HG03469 (cell line): Measurements from ENCODE around the gene MAGEF1.

Source experiments
- ATAC-seq: cut with Tn5 transposase; IDR thresholded peaks from one replicate; pipeline ENCODE4 v1.9.1; 2021; ENCODE audit warnings: mild to moderate bottlenecking, moderate library complexity, moderate number of reproducible peaks; ENCODE audit not compliant: unreplicated experiment

Gene MAGEF1, protein sequence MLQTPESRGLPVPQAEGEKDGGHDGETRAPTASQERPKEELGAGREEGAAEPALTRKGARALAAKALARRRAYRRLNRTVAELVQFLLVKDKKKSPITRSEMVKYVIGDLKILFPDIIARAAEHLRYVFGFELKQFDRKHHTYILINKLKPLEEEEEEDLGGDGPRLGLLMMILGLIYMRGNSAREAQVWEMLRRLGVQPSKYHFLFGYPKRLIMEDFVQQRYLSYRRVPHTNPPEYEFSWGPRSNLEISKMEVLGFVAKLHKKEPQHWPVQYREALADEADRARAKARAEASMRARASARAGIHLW

DNA sequence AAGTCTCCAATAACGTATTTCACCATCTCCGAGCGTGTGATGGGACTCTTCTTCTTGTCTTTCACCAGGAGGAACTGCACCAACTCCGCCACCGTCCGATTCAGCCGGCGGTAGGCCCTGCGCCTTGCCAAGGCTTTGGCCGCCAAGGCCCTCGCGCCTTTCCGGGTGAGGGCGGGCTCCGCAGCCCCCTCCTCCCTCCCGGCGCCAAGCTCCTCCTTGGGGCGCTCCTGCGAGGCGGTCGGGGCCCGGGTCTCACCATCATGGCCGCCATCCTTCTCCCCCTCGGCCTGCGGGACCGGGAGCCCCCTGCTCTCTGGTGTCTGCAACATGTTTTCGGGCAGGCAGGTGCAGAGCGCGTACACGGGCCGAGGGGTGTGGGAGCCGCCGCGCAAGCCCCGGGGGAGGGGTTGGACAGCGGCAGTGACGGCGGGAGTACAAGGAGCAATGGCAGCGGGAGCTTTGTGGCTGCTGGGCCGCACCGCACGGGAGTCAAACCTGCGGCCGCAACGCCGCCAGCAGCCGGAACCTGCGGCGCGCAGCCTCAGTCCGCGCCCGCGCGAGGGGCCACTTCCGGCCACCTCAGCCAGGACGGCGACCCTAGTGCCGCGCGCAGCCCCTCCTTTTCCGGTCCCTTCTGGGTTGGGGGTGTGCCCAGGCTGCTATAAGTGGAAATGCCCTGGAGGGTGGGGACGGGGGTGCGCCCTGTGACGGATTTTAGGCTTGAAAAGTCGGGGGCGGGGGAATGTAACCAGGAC lies at the start of gene MAGEF1:
TSS of gene MAGEF1 (minus strand) at position 572 of the 755 bp plus-strand sequence. CDS start at position 329, 243 bp downstream.
- ATAC-seq, result peak; percentile 44

DNA sequence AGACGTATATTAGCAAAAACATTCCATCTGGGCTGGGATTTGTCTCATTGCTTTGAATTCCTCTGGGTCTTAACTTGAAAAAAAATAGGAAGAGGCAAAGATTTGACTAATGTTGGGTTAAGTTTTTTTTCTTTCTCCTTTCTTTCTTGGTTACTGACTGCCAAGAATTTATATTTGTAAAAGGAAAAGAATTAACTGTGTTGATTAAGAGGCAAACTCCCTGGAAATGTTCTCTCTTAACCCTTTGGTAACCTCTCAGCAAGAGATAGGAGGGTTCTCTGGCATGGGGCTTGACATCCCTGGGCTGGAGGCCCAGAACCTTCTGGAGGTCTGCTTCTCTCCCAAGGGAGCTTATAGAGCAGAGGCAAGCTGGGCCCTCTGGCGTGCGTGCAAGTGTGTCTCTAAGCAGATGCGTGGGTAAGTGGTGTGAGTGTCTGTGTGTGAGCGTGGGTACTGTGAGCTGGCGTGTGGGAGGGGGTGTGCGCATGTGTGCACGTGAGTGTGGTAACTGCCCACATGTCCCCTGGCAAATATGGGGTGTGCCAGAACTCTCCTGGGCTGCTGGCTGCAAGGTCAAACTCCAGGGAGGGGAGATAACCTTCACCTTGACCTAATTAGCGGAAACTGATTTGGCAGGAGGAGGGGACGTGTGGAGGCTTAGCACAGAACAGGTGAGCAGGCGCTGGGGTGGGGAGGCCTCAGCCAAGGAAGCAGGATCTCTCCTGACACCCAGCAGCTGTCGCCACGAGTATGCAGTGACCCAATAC lies 49.4 kb upstream of the MAGEF1 start:
- ATAC-seq, result no peak

DNA sequence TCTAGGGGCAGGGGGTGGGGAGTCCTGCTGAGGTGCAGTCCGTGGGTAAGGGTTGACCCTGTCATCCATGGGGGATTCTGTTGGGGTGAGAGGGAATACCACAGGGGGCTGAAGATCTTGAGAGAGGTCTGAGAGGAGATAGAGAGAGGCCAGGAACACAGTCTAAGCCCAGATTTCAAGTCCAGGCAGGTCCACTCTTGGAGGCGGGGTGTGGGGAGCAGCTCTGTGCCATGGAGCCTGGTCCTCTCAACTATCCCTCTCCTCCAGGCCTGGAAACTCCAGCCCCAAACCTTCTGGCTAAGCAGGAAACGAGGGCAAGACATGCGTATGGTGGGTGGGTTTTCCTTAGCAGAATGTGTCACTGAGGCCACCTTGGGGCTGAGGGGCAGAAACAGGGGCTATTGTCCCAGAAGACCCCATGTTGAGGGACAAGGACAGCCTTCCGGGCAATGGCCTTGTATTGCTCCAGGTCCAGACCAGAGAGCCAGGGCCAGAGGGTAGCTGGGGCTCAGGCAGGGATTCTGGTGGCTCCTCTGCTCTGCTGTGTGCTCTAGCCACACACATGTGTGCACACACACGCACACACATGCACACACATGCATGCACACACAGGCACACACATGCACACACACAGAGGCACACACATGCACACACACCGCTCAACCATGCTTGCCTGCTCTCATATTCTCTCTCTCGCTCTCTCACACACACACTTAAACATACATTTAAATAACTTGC lies 48.6 kb upstream of the MAGEF1 start:
- no peak for ATAC-seq

DNA sequence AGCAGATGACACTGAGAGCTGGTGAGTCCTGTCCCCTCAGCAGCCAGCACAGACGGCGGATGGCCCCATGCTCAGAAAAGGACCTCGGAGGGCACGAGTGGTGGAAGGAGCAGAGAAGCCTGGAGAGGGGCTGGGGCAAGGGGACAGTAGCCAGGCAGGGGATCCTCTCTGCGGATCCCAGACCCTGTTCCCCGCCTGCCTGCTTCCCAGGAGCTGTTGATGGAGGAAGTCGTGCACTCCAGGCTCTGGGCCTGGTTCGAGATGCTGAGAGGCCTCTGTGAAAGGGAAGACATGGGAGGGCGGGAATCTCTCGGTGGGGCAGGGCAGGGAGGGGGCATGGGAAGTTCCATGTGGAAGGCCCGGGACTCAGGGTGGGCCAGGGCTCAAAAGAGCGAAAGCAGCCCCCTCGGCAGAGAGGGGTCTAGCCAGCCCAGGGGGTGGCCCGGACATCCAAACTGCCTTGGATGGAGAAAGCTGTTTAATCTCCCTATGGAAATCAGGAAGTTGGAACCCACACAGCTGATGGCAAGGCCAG lies 47.9 kb upstream of the MAGEF1 start:
- no peak for ATAC-seq

DNA sequence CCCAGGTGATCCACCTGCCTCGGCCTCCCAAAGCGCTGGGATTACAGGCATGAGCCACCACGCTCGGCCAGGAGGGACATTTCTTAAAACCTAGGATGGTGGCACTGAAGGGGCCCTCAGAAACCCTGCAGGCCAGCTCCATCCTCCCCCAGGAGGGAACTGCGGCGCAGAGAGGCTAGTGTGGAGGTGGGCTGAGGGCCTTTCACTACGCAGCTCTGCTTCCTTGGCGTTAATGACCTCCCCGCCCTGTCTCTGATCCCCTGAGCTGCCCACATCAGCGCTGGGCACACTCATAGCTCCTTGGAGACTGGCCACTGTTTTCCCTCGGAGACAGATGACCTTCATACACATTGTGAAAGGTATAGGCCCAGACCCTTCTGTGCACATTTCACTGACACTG lies 46.2 kb upstream of the MAGEF1 start:
- no peak for ATAC-seq

DNA sequence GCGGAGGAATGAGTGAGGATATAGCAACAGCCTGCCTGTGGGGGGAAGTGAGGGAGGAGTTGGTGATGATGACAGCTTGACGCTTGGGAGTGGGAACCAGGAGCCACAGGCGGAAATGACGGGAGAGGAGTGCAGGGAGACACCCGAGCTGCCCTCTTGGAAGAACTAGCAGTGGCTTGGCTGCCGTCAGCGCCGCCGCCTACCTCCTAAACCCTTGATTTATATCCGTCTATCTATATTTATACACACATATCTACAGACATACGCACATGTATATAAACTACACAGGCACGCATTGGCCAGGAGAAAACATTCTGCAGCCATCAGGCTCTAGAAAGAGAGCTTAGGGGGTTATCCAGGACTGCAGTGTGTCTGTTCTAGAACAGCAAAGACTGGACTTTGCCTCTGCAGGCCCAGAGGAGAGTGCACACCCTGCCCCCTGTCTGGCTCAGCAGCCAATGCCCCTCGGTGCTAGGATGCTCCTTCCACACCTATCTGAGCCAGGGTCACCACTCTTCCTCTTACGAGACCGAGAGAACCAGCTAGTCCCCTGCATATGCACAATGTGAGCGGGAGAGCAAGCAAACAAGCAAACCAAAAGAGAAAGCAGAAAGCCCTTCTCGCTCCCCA lies 45.3 kb upstream of the MAGEF1 start:
- no peak for ATAC-seq

DNA sequence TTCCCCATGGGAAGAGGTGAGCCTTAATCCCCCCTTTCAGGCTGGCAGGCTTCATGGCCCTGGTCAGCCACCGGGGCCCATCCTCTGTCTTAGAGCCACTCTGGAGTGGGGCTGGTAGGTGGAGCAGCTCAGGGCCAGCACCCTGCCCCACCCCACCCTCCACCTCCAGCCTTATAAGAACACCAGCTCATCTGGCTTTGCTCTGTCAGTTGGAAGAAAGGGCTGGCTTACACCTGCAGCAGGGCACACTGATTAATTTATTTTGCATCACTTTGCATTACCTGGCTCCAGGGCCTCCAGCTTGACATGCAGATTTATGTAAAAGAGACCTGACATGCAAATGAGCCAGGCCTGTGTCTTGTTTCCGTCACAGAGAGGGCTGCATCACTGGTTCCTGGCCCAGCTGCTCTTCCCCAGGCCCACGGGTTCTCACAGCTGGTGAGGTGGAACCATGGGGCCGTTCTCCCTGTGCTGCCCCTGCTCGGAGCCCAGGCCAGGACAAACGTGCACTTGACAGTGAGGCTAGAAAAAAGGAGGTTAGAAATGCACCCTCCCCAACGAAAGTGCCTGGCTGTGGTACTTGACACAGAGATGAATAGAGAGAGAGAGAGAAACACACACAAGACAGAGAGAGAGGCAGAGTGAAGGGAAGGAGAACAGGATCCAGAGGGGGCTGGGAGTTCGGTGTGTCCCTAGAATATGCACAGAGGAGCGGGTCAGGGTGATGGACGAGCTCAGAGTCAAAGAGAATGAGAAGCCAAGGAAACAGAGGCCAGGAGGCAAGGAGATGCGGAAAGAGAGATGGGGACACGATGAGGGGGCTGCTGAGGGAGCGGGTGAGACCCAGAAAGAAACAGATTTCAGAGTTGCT lies 44.5 kb upstream of the MAGEF1 start:
- no peak for ATAC-seq

DNA sequence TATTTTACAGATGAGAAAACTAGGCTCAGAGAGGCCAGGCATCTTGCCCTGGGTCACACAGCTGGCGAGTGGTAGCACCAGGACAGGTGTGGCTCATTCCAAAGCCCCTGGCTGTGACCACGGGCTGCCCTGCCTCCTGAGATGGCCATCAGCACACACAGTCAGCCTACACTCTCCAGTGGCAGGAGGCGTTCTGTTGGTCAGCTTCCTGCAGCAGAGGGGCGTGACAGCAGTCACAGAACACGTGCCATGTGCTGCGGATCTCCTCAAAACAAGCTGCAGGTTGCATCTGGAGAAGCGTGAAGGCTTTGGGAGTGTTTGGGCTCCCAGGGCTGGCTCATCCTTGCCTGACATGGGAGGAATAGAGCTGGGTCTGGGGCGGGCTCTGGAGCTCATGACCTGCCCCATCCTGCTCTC lies 43.5 kb upstream of the MAGEF1 start:
- ATAC-seq, result no peak

DNA sequence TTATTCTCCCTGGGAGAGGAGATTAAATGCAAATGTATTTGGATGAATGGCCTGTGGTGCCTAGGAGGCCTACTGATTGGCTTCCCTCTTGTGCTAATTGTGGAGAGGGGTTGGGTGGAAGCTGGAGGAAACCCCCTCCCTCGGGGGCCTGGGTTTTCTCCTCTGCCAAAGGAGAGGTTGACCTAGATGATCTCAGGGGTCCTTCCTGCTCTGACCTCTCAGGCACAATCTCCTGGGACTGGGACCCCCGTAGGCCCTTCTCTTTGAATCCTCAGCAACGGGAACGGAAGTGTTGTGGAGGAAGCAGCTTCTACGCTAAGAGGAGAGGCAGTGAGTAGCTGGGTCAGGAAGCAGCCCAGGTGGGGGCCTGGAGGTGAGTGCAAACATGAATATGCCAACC lies 40.5 kb upstream of the MAGEF1 start:
- no peak for ATAC-seq

DNA sequence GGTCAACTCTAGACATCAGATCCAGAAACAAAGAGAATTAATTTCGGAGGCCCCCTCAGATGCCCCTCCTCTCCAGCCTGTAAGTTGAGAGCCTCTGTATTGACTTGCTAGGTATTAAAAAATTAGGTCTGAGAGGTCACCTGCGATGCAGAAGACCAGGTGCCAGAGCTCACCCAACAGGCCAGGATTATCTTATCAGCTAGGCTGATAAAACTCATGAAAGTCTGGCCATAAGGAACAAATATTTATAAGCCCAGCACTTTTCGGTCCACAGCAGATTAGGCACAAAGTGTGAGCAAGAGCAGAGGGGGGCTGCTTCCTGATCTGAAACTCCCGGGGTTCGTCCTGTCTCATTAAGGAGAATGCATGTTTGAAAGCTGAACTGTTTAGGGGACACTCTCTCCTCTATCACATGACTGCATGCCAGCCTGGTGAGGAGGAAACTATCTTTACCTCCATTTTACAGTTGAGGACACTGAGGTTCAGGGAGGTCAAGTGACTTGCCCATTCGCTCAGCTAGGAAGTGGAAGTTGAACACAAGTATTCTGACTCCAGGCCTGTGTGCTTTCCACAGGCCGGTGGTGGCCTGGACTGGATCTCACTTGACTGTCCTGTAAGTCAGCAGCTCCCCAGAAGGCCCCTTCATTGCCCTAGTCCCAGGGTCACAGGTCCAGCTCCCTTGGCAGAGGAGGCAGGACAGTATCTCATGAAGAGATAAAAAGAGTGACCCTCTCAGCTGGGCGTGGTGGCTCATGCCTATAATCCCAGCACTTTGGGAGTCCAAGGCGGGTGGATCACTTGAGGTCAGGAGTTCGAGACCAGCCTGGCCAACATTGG lies 39.6 kb upstream of the MAGEF1 start:
- ATAC-seq, result no peak

DNA sequence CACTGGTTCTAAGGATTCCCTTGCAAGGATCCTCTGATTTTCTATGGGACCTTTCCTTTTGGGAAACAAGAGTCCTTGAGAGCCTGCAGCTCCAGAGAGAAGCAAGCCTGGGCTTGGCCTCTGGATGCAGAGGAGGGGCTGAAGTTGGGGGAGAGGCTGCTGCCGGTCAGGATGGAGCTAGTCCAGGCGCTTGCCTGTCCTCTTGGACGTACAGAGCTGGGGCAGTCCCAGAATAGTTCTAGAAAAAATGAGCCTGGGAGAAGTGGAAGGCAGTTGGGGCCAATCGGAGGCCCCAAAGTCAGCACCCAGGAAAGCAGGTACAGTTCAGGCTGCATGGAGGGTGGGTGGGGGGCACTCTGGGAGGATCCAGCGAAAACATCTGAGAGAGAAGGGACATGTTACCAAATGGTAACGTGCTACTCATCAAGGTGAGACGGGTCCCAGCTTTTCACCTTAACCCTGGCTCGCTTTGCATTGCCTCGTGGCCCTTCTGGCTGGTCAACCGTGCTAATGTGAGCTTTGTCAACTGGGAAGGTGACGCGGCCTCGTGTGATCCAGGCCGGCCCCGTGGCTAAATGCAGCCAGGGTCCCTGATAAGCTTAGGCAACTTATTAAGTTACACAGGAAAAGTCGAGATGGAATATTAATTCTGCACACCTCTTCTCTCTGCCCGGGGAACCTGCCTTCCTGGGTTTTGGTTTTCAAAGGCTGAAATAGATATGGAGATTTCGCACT lies 38.7 kb upstream of the MAGEF1 start:
- no peak for ATAC-seq

DNA sequence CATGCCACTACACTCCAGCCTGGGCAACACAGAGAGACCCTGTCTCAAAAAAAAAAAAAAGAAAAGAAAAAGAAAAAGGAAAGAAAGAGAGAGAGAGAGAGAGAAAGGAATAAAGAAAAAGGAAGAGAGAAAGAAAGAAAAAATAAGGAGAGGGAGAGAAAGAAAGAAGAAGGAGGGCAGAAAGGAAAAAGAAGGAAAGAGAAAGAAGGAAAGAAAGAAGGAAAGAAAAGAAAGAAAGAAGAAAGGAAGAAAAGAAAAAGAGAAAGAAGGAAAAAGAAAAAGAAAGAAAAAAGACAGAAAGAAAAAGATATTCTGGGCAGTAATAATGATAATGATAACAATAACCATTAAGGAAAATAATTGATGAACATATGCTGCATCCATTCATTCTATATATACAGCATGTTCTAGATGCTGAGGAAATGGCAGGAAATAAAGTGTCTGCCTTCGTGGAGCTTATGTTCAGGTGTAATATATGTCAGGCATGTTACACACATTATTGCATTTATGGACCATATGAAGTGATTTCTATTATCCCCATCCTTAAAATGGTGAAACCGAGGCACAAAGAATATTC lies 37.4 kb upstream of the MAGEF1 start:
- no peak for ATAC-seq

DNA sequence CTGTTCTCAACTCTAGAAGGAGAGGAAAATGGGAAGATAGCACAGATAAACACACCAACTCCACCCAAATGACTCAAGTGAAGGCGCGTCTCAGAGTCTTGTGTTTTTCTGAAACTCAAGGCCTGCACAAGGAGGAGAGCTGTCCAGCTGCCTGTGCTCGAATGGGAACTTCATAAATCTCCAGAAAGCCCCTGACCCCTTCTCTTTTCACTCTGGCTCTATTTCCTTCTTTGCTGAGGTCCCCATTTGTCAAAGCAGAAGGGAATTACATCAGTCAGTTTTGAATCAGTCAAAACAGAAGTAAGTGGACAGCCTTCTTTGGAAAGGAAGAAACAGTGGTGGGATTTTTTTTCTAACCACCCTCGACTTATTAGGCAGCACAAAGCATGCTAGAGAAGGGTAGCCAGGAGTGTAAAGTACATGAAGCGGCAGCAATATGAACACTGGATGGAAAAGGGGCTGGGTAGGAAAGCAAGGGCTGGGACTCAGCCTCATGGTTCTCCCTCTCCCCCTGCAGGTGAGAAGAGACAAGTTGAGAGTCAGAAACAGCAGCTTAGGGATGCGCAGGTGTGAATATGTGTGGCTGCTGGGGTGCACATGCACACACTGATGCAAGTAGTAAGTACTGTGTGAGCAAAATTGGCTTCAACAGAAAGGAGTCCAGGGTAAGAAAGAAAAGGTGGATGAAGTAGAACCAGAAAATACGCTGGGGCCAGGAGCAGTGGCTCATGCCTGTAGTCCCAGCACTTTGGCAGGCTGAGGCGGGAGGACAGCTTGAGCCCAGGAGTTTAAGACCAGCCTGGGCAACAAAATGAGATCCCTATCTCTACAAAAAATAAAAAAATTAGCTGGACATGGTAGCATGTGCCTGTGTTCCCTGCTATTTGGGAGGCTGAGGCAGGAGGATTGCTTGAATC lies 36.6 kb upstream of the MAGEF1 start:
- no peak for ATAC-seq

DNA sequence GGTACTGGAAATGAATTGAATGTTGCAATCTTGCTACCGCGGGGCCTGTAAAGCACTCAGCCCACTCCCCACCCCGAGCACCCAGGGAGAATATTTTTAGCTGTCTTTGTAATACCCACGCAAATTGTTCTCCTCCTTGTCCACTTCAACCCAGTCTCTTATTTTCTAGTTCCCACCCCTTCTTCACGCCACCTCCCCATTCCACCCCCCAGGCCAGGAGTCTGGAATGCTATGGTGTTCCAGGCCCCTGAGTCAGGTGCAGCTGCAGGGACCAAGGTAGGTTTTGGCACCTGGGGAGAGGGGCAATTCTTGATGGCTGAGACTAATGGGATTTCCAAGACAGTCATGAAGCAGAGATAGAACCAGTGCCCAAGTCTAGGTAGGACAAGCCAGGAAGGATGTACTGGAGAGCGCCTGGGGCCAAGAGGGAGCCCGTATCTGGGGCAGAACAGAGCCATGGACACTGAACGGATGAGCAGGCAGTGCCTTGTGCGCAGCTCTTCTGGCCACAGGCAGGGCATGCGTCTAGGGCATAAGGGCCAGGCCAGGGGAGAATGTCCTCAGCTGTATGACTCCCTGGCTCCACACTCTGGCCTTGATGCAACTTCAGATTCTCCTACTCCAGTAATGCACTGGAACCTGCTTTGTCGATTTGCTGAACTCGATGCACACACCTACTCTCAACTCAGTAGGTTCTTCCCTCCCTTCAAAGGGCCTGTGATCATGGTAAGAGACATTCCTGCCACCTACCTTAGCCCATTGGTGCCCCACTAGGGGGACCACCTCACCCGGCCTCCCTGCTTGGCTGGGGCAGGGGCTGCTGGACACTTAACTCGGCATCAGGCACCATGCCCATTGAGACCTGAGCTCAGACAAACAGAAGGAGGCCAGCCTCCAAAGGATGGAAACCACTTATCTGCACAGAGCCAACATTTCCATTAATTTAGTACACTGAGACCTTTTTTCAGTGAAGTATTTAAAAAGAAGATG lies 34.6 kb upstream of the MAGEF1 start:
- no peak for ATAC-seq

DNA sequence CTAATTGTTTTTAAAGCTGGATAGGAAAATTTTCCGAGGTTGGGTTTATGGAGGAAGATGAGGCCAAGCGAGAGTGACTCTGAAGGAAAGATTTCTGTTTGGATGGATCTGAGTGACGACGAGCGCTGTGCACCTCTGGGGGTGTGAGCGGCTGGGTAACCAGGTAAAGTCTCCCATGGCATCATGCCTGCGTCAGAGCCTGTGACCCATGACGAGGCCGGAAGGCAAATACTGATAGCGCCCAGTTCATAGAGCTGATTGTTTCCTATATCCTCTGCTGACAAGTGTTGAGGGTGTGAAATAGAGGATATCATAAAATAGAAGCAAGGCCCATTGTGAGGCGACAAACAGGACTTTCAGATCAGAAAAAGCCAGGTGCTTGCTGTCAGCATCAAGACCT lies 33.7 kb upstream of the MAGEF1 start:
- ATAC-seq, result no peak
